AG09319 (cell line): ENCODE data around the gene IL3.
A peak's percentile ranks its signal among the peaks of the same experiment; 100 is the strongest.

Source experiments
- DNase-seq: peaks from one replicate; pipeline ENCODE4 v3.0.0-alpha.2; 2010; ENCODE audit warnings: low read depth; ENCODE audit errors: extremely low read depth
- CTCF ChIP-seq: IDR thresholded peaks from 2 replicates; pipeline ENCODE4 v1.5.1; 2011; ENCODE audit warnings: low read depth, mild to moderate bottlenecking, inconsistent platforms, low read length, moderate library complexity

The IL3 gene

GRCh38 chr5:132060501-132061161 is at the start of gene IL3:
Gene IL3, plus strand, starts transcription at chr5:132060655. Its CDS starts 52 bp downstream, at chr5:132060707.
- no peak for TF ChIP-seq CTCF

DNA sequence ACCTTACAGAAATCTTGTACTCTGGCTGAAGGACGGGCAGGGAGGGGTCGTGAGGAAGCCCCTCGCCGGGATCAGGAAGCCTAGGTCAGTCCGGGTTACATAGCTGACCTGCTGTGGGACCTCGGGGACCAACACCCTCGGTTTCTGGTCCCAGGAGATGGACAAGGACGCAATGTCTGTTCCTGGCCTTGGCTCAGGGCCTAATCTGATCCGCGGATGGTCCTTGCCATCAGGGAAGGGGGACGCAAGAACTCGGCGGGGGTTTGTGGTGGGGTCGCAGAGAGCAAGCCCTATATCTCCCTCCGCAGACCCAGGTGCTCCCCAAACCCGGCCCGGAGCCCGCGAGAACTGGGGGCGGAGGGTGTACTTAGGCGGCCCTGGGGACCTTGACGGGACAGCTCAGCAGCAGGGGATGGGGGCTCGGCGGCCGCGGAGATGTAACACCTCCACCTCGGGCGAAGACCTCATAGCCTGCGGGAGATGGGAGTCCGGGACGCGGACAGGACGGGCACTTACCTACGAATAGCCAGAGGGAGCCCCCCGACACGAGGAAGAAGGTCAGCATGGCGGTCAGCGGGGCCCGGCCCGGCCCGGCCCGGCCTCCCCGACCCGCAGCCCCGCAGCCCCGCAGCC is 49.4 kb upstream of the IL3 start:
- no peak for DNase-seq
- no peak for TF ChIP-seq CTCF

More at GRCh38 chr5:132060501-132061161, at the start of gene IL3:
- DNase-seq: no peak

DNA sequence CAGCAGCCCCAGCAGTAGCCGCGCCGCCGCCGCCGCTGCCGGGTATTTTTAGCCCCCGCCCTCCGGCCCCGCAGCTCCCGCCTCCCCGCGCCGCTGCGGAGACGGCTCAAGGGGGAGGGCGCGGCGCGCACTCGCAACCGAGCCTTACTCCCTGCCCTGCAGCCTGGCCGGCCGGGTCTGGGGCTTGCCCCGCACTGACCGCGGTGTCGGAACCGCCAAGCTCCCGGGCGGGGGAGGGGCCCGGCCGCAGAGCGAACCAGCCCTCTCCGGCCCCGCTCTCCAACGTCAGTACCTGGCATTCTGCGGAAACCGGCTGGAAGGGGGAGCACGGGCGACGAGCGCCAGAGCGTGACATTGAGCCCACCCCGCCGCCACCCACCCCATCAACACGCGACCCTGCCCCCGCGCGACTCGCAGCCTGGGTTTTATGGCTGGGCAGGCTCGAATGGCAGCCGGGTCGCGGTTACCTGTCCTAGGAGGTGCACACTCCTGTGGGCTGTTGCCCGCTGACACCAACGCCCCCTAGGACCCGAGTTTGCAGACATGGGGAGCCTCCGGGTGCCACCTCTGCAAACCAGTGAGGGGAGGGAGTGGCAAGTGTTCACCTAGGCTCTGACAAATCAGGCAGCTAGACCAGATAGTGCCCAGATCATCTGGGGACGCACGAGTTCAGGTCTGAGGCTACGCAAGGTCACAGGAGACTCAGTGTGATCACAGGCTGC is 48.7 kb upstream of the IL3 start, which contains the start of gene ACSL6:
Gene ACSL6 (minus strand): TSS at position 37 of the 722 bp plus-strand sequence. CDS start 105 bp downstream, outside the sequence.
- no peak for TF ChIP-seq CTCF
- no peak for DNase-seq

- no peak for TF ChIP-seq CTCF
- DNase-seq: peak; percentile 14
Observed at GRCh38 chr5:132012371-132013005, 48.0 kb upstream of the IL3 start.

DNA sequence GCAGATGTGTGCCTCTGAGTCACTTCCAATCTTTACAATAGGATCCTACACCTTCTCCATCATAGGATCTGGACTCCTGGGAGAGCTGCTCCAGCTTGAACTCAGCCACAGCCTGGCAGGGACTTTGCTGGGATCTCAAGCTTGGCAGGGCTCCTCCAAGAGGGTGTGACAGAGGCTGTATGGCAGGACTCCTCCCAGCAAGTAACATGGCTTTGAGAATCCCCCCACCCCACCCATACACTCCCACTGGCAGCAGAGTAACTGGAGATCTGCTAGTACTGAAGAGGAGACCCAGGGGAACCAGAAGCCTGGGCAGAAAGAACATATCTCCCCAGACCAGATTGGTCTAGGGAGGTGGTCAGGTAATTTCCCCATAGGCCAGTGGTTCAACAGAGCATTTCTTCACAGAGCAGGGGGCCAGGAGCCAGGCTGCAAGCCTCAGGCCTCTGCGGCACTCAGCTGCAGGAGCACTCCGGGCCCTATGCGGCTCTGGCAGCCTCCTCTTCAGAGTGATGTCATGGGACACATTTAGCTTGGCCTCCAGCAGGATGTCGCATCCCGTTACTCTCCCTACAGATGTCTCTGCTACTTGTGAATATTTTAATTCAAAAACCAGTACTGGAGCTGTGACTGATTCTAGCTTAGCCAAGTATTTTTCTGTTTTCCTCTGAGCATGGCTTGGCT is 47.3 kb upstream of the IL3 start:
- DNase-seq: no peak
- no peak for TF ChIP-seq CTCF

GRCh38 chr5:132013711-132014110 is 46.7 kb upstream of the IL3 start:
- no peak for DNase-seq
- no peak for TF ChIP-seq CTCF
